MCF 10A (cell line): ENCODE measurements around the gene IBTK. TPM values are rescaled to one million over a fixed set of nuclear protein-coding genes. Genes with fewer than 3 reads are reported as not detected.

Source experiments
- BruUV-seq: library from RNA; stranded (reverse); fragments of 400-500 nt; replicated peaks from 2 replicates; lab custom pipeline; 2021; lab: Mats Ljungman, UMichigan
- CTCF ChIA-PET: fragments of 300-600 bp; sonication (Branson Sonifier 250); formaldehyde crosslinking; extraction: SDS; loops from one replicate; lab custom pipeline; 2021; ENCODE audit warnings: antibody characterized with exemption, inconsistent platforms; lab: Yijun Ruan, JAX
- POLR2A ChIA-PET: fragments of 300-600, 350-650 bp; sonication (Branson Sonifier 250); formaldehyde crosslinking; extraction: SDS; loops from one replicate; lab custom pipeline; 2020; ENCODE audit warnings: antibody characterized with exemption, inconsistent platforms; lab: Yijun Ruan, JAX
- DNase-seq: peaks from one replicate; pipeline ENCODE4 v3.0.0-alpha.2; 2018; ENCODE audit not compliant: unreplicated experiment
- H3K27ac Mint-ChIP-seq: one replicate; pipeline ENCODE4 v1.8.0; 2022; ENCODE audit warnings: mild to moderate bottlenecking, low read depth, mixed read lengths; ENCODE audit not compliant: unreplicated experiment
- H3K27me3 Mint-ChIP-seq: one replicate; pipeline ENCODE4 v1.8.0; 2022; ENCODE audit warnings: mixed read lengths; ENCODE audit not compliant: insufficient read depth, unreplicated experiment
- H3K36me3 Mint-ChIP-seq: one replicate; pipeline ENCODE4 v1.8.0; 2022; ENCODE audit warnings: mild to moderate bottlenecking, moderate library complexity, mixed read lengths; ENCODE audit not compliant: insufficient read depth, unreplicated experiment
- H3K4me1 Mint-ChIP-seq: one replicate; pipeline ENCODE4 v1.8.0; 2022; ENCODE audit warnings: mixed read lengths; ENCODE audit not compliant: insufficient read depth, unreplicated experiment
- H3K4me3 Mint-ChIP-seq: one replicate; pipeline ENCODE4 v1.8.0; 2022; ENCODE audit warnings: mild to moderate bottlenecking, moderate library complexity, mixed read lengths; ENCODE audit not compliant: unreplicated experiment
- H3K9me3 Mint-ChIP-seq: one replicate; pipeline ENCODE4 v1.8.0; 2022; ENCODE audit warnings: mixed read lengths; ENCODE audit not compliant: unreplicated experiment
- CTCF ChIP-seq: fragments of 200-600 bp; IDR thresholded peaks from one replicate; pipeline ENCODE4 v1.8.0; 2022; ENCODE audit warnings: antibody characterized with exemption, mild to moderate bottlenecking; ENCODE audit not compliant: unreplicated experiment
- intact Hi-C: fragments of 100-400 bp; cut with micrococcal nuclease; formaldehyde crosslinking; loops from 2 replicates; pipeline ENCODE4 v1.14.1; 2022
- total RNA-seq: library from RNA; stranded (reverse); gene quantifications from 2 replicates; pipeline ENCODE4 v1.2.3, GENCODE V29; 2022

Gene IBTK
- total RNA-seq, 1 experiment from 2014 or later, result 59.0 TPM

DNA sequence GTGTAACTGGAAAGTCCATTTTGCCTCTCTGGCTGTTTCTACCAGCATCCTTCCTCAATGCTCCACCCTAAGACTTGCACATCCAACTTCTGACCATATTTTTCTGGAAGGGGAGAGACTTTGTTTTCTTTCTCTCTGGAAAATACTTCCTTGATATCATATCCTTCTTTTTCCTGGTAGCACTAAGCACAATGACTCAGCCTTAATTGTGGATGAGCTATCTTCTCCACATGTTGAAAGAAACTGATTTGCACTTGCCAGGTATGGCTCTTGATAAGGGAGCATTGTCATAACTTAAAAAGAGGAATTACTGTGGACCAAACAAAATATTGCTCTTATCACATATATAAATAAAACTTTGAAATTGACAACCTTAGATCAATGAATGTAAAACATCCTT, 30.1 kb upstream of the IBTK start:
- intact Hi-C loops, result no loop called here
- ChIA-PET CTCF (interaction anchor here (0.6 to 1.3 kb wide), 2 partner anchors 54 to 881 kb away, joined by 3 to 4 read pairs; no protein-coding TSS in a partner anchor), POLR2A (no interaction called here)
- Mint-ChIP-seq H3K4me1 (peaks cover 10% of the 10 kb centered on the region), H3K27me3 (no peaks in the 10 kb centered on the region), H3K27ac (no peak overlapping the region), H3K9me3 (no peaks in the 10 kb centered on the region), H3K4me3 (no peak overlapping the region), H3K36me3 (no peaks in the 10 kb centered on the region)
- BruUV-seq, result no TSS peak
- no peak for DNase-seq
- no peak for TF ChIP-seq CTCF

DNA sequence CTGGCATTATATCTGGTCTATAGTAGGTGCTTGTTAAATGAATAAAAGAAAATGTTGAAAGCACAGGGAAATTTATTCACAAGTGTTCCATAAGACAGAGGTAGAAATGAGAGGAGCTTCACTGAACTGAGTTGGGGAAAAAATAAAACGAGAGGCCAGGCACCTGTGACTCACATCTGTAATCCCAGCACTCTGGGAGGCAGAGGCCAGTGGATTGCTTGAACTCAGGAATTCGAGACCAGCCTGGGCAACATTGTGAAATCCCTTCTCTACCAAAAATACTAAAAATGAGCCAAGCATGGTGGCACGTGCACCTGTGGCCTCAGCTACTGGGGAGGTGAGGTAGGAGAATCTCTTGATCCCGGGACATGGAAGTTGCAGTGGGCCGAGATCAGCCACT, 28.1 kb upstream of the IBTK start:
- ChIA-PET POLR2A (interaction anchor here (0.6 kb wide), 1 partner anchor 58 kb away, joined by 3 read pairs; no protein-coding TSS in a partner anchor), CTCF (interaction anchor here (0.9 to 10.1 kb wide), 4 partner anchors 14 to 790 kb away, joined by 3 to 196 read pairs (median 8); partner anchors contain the start of gene UBE3D)
- no peak for TF ChIP-seq CTCF
- Mint-ChIP-seq H3K4me1 (peaks cover 10% of the 10 kb centered on the region), H3K4me3 (no peak overlapping the region), H3K9me3 (no peaks in the 10 kb centered on the region), H3K27ac (peak overlapping the region; percentile 63), H3K27me3 (no peaks in the 10 kb centered on the region), H3K36me3 (no peaks in the 10 kb centered on the region)
- intact Hi-C loops, result no loop called here
- peak; percentile 63 for DNase-seq
- BruUV-seq, result no TSS peak

GRCh38 chr6:82273295-82273694, 25.8 kb upstream of the IBTK start:
- ChIA-PET POLR2A (interaction anchor here (1.7 kb wide), 1 partner anchor 11 kb away, joined by 6 read pairs; no protein-coding TSS in a partner anchor), CTCF (interaction anchor here (0.6 to 10.1 kb wide), 11 partner anchors 10 to 818 kb away, joined by 3 to 196 read pairs (median 5); partner anchors contain the start of gene TPBG)
- intact Hi-C loops, result loop anchor here (5.0 kb wide), 1 partner anchor 269 kb away; no protein-coding TSS in a partner anchor
- Mint-ChIP-seq H3K4me3 (no peak overlapping the region), H3K9me3 (no peaks in the 10 kb centered on the region), H3K4me1 (peaks cover 10% of the 10 kb centered on the region), H3K27ac (no peak overlapping the region), H3K36me3 (no peaks in the 10 kb centered on the region), H3K27me3 (no peaks in the 10 kb centered on the region)
- no TSS peak for BruUV-seq
- no peak for TF ChIP-seq CTCF
- no peak for DNase-seq

DNA sequence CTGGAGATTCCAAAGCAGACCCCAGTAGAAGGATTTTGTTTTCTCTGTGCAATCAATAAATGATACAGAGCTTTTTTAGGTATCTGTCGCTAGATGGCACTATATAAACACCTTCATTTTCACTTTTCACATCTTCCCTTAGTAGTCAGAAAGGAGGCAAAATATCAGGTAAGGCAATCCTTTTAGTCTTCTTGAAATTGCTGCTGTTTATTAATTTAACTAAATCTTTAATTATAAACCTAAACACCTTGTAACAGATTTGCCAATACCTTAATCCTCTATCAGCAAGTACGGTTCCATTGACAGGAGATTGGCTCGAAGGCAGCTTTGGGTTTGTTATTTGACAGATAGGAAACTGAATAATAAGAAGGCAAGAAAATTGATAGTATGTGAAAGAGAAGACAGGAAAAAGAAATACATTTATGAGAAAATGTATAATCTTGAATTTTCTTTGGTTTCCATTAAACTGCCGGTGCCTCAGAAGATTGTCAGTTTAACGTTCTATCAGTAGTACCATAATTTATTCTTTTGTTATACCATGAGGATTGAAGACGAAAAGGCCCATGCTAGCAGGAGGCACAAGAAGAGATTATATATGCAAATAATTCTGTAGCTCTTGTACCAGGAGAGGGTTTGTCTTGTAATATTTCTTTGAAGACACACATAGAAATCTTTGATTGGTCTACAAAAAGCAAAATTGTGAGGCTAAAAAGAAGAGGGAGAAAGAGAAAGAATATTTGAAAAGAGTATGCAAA, 23.5 kb upstream of the IBTK start:
- ChIA-PET POLR2A (interaction anchor here (0.7 to 2.0 kb wide), 12 partner anchors 9 to 794 kb away, joined by 3 to 6 read pairs (median 4); partner anchors contain the start of genes TPBG and UBE3D), CTCF (interaction anchor here (0.6 to 10.1 kb wide), 40 partner anchors 10 to 1427 kb away, joined by 3 to 196 read pairs (median 4); partner anchors contain the start of genes TPBG and UBE3D)
- no TSS peak for BruUV-seq
- Mint-ChIP-seq H3K36me3 (no peaks in the 10 kb centered on the region), H3K27ac (no peak overlapping the region), H3K4me3 (no peak overlapping the region), H3K9me3 (no peaks in the 10 kb centered on the region), H3K27me3 (no peaks in the 10 kb centered on the region), H3K4me1 (peaks cover 9% of the 10 kb centered on the region)
- peak; percentile 60 for DNase-seq
- peak; percentile 55 for TF ChIP-seq CTCF
- intact Hi-C loops, result loop anchor here (1.0 to 5.0 kb wide), 6 partner anchors 60 to 784 kb away; partner anchors contain the start of gene TPBG
